Stimulated activated CD4-positive, alpha-beta T cell treated with anti-CD3 and anti-CD28 coated beads, Interleukin-15, amount 100 ng/mL, for 24 hours (primary cell): ENCODE results near the gene PREX1.

Source experiments
- DNase-seq: peaks from one replicate; pipeline ENCODE4 v3.0.0-alpha.2; 2020

The PREX1 gene

GRCh38 chr20:48808382-48809034 is 19.3 kb downstream of the PREX1 start:
- no peak for DNase-seq

- DNase-seq = no peak
These were observed 20.0 kb downstream of the PREX1 start for GRCh38 chr20:48807586-48808381.

GRCh38 chr20:48807051-48807450 is 20.7 kb downstream of the PREX1 start:
- no peak for DNase-seq

GRCh38 chr20:48805716-48806115 is 22.1 kb downstream of the PREX1 start:
- no peak for DNase-seq

GRCh38 chr20:48805286-48805685 is 22.5 kb downstream of the PREX1 start:
- DNase-seq = no peak

GRCh38 chr20:48804300-48804980 is 23.4 kb downstream of the PREX1 start:
- DNase-seq = no peak

- DNase-seq = no peak
These were observed 24.4 kb downstream of the PREX1 start for GRCh38 chr20:48803176-48804053.

DNA sequence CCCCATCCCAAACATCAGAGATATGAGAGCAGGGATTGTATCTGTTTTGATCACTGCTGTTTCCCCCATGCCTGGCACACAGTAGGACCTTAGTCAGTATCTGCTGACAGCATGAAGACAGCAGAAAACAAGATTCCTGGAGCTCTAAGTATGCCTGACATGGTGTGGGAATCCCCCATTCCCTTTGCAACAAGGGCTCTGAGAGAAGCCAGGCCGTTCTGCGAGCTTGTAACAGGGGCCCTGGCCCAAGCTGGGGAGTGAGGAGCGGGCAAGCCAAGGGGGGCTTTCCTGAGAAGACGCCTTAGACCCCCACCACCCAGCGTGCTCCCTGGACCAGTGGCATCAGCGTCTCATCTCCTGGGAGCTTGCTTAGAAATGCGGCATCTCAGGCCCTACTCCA is 25.2 kb downstream of the PREX1 start:
- DNase-seq = no peak

- no peak for DNase-seq
These were observed 25.6 kb downstream of the PREX1 start for GRCh38 chr20:48802216-48802615.

- no peak for DNase-seq
These were observed 26.6 kb downstream of the PREX1 start for GRCh38 chr20:48801197-48801596.

- no peak for DNase-seq
These were observed 27.6 kb downstream of the PREX1 start for GRCh38 chr20:48800177-48800576.

GRCh38 chr20:48799328-48800105 is 28.3 kb downstream of the PREX1 start:
- DNase-seq = no peak

GRCh38 chr20:48797850-48798747 is 29.7 kb downstream of the PREX1 start:
- no peak for DNase-seq

DNA sequence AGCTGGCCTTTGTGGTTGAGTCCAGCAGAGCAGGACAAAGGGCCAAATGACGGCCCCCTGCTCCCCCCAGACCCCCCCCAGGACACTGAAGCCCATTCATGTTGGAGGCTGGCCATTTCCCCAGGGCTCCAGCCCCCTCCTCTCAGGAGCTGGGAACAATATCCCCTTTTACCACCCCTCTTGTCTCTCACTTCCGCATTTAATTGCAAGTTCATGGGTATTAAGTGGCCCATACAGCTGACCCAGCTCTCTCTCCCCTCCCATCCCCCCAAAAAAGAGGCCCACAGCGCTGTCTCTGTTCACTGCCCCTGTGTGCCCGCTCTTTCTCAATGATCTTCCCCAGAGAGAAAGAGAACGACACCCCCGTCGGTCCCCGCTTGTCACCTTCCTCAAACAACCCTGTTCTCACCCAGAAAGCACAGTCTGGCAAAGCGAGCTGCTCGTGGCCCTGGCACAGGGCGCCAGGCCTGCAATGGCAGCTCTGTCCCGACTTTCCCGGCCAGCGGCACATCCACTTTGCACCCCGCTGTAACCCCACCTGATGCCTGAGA is 30.4 kb downstream of the PREX1 start:
- no peak for DNase-seq

DNA sequence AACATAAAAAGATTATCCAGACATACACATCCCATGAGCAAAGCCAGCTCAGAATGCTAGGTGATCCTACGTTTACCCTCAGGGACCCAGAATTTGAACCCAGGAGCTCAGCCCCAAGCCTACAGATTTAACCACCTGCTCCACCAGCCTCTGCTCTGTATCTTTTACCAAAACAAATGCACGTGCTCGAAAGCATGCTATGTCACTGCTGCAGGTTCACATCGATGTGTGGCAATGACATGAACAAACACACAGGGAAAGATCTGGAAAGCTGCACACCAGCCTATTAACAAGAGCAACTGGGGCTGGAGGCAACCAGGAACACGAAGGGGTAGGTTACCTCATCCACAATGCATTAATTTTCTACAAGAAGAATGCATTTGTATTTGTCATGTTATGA is 32.1 kb downstream of the PREX1 start:
- no peak for DNase-seq

DNA sequence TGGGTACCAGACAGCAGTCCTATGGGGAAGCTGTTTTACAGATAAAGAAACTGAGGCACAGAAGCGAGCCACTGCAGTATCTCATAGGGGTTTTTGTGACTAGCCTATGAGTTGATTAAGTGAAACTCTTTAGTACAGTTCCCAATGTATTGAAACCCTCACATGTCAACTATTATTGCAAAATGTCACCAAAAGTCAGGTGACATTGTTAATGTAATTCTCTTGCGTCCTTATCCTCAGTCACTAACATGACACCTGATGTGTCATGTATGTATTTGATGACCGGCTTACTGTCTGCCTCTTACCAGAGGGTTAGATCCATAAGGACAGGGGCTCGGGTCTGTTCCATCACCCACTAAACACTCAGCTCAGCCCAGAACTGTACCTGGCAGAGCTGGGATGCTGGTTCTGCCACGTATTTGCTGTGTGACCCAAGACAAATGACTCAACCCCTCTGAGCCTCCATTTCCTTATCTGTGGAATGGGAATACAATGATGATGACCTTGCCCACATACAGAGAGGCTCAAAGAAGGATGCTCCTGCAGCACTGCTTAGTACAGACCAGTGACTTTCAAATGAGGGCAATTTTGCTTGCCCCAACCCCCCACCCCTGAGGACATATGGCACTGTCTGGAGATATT is 32.9 kb downstream of the PREX1 start:
- DNase-seq = no peak

- DNase-seq = no peak
These were observed 33.4 kb downstream of the PREX1 start for GRCh38 chr20:48794360-48794759.

DNA sequence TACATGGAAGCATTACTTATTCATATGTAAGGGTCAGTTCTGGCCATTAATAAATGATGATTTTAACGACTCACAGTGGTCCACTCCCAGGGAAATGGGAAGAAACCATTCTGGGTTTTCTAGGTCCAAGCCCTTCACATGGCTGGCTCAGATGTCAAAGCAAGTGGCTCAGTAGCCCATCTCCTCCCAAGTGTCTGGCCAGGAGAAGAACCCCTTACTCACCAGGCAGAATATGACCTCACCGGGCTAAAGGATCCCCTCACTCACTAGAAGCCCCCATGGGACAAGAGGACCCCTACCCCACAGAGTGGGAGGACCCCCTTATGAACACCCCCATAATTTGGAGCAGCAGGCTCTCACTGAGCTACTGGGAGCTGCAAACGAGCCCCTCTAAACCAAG is 34.0 kb downstream of the PREX1 start:
- DNase-seq = no peak

GRCh38 chr20:48791666-48792071 is 36.1 kb downstream of the PREX1 start:
- no peak for DNase-seq

- no peak for DNase-seq
These were observed 36.8 kb downstream of the PREX1 start for GRCh38 chr20:48791014-48791413.
